Measurements from ENCODE around the gene FIGNL2. TPM values are rescaled to one million over a fixed set of nuclear protein-coding genes. Genes with fewer than 3 reads are reported as not detected.

FIGNL2 gene
- total and polyA plus RNA-seq, 2 of the 4 experiments (the other 2 are of a cell fraction): under 0.01 to 0.12 TPM

GRCh38 chr12:51834411-51834810 lies 14.1 kb downstream of the FIGNL2 start:
- BruUV-seq (replicated peaks): no TSS peak
- ChIA-PET POLR2A (ENCODE audit: unreplicated experiment) (no interaction called here), CTCF (interaction anchor here (1.0 kb wide), 1 partner anchor 10 kb away, joined by 4 read pairs; no protein-coding TSS in a partner anchor)
- in situ Hi-C loops (cut with MboI; ENCODE audit: low sequenced_read_pairs) (no loop called here), dilution Hi-C loops (cut with HindIII; ENCODE audit: low sequenced_read_pairs, unreplicated experiment) (no loop called here), intact Hi-C loops (cut with micrococcal nuclease) (no loop called here)
- H2AK9ac ChIP-seq (replicated peaks; ENCODE audit: low read depth, low read length, poor library complexity): no peak overlapping the region
- no peak overlapping the region for H3K14ac ChIP-seq (replicated peaks; ENCODE audit: low read depth, low read length)
- no peak overlapping the region for H3K4me3 ChIP-seq (ENCODE audit: insufficient read depth, low read depth, low read length)
- TF ChIP-seq NFE2L2 (IDR thresholded peaks at IDR 0.05; ENCODE audit: low read depth, low read length): no peak
- no peak for TF ChIP-seq RCOR1 (IDR thresholded peaks at IDR 0.05; ENCODE audit: insufficient replicate concordance, low read length)
- TF ChIP-seq CHD1 (IDR thresholded peaks at IDR 0.05; ENCODE audit: low read depth, low read length): no peak
- TF ChIP-seq MAZ (IDR thresholded peaks at IDR 0.05; ENCODE audit: borderline replicate concordance, low read depth, low read length): no peak
- TF ChIP-seq CTCF (conservative IDR thresholded peaks at IDR 0.05; ENCODE audit: low read depth, low read length): no peak
- TF ChIP-seq SMC3 (IDR thresholded peaks at IDR 0.05; ENCODE audit: low read depth, low read length): no peak
- no peak for TF ChIP-seq RAD21 (IDR thresholded peaks at IDR 0.05; ENCODE audit: low read length)
- TF ChIP-seq, protein P1, sequence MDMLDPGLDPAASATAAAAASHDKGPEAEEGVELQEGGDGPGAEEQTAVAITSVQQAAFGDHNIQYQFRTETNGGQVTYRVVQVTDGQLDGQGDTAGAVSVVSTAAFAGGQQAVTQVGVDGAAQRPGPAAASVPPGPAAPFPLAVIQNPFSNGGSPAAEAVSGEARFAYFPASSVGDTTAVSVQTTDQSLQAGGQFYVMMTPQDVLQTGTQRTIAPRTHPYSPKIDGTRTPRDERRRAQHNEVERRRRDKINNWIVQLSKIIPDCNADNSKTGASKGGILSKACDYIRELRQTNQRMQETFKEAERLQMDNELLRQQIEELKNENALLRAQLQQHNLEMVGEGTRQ (IDR thresholded peaks at IDR 0.05; ENCODE audit: low read depth, low read length): no peak
- H3K23ac ChIP-seq (ENCODE audit: low read depth, low read length): no peak overlapping the region
- H3K79me1 ChIP-seq (ENCODE audit: low read depth in 1 of 2, low read length in 2 of 2): no peaks in the 10 kb centered on the region
- no peak overlapping the region for H2BK15ac ChIP-seq (ENCODE audit: low read depth, low read length)
- no peaks in the 10 kb centered on the region for H3K36me3 ChIP-seq (ENCODE audit: control insufficient read depth, insufficient read depth, low read length)
- DNase-seq (no peak), ATAC-seq (ENCODE audit: low read depth) (no peak)
- H2AFZ ChIP-seq (replicated peaks; ENCODE audit: low read length, poor library complexity): no peak overlapping the region
- H2BK5ac ChIP-seq (ENCODE audit: low read depth, low read length, poor library complexity, severe bottlenecking): no peak overlapping the region
- H4K5ac ChIP-seq (ENCODE audit: low read depth, low read length): no peak overlapping the region
- no peak overlapping the region for H3K4ac ChIP-seq (ENCODE audit: low read depth, low read length)
- no peak overlapping the region for H4K8ac ChIP-seq (ENCODE audit: low read depth in 2 of 2, low read length in 2 of 2)
- H3K27ac ChIP-seq (ENCODE audit: insufficient read depth, low read length): no peak overlapping the region
- no peak overlapping the region for H3K9ac ChIP-seq (ENCODE audit: low read depth, low read length)
- no peak overlapping the region for H2BK20ac ChIP-seq (ENCODE audit: low read depth, low read length)
- peaks cover 75% of the 10 kb centered on the region for H3K27me3 ChIP-seq (ENCODE audit: control insufficient read depth, insufficient read depth, low read length)
- 90% methylated on average over 4 of the region's 11 CpGs; no CpG with 5 or more reads in 1 of the 2 experiments for WGBS, 2 experiments (ENCODE audit: extremely low coverage in 2 of 2, insufficient read length in 1 of 2)
- H3K56ac ChIP-seq (ENCODE audit: extremely low read depth, insufficient read depth, low read length): no peak overlapping the region
- H3K9me3 ChIP-seq (ENCODE audit: control insufficient read depth, insufficient read depth, low read length): no peaks in the 10 kb centered on the region
- no peak overlapping the region for H2AK5ac ChIP-seq (ENCODE audit: low read depth, low read length)
- H4K20me1 ChIP-seq (ENCODE audit: insufficient read depth, low read length): no peaks in the 10 kb centered on the region
- H2BK120ac ChIP-seq (ENCODE audit: low read depth, low read length): no peak overlapping the region
- no peaks in the 10 kb centered on the region for H3K4me1 ChIP-seq (ENCODE audit: control insufficient read depth, insufficient read depth, low read length)
- no peak overlapping the region for H3K18ac ChIP-seq (ENCODE audit: low read depth, low read length)
- no peak overlapping the region for H3K4me2 ChIP-seq (ENCODE audit: low read depth, low read length)
- no peaks in the 10 kb centered on the region for H3K9me1 ChIP-seq (ENCODE audit: insufficient read depth, low read length)
- H4K91ac ChIP-seq (ENCODE audit: insufficient read depth, low read depth, low read length): no peak overlapping the region

Measured in IMR-90 (cell line).